Neural progenitor cell (in vitro differentiated cells): ENCODE measurements around the gene GPR65.

Source experiments
- EZH2 ChIP-seq: fragments of 200-600 bp; sonication (generic); IDR thresholded peaks from 2 replicates; pipeline ENCODE4 v1.6.1; 2017; ENCODE audit warnings: antibody characterized with exemption, mild to moderate bottlenecking, moderate library complexity
- EZH2phosphoT487 ChIP-seq: fragments of 200-600 bp; sonication (generic); IDR thresholded peaks from 2 replicates; pipeline ENCODE4 v1.6.1; 2017; ENCODE audit warnings: antibody characterized with exemption
- TF ChIP-seq, protein P1 (sequence below): fragments of 200-600 bp; sonication (generic); IDR thresholded peaks from 2 replicates; pipeline ENCODE4 v1.5.1; 2017; ENCODE audit warnings: antibody characterized with exemption, mild to moderate bottlenecking

DNA sequence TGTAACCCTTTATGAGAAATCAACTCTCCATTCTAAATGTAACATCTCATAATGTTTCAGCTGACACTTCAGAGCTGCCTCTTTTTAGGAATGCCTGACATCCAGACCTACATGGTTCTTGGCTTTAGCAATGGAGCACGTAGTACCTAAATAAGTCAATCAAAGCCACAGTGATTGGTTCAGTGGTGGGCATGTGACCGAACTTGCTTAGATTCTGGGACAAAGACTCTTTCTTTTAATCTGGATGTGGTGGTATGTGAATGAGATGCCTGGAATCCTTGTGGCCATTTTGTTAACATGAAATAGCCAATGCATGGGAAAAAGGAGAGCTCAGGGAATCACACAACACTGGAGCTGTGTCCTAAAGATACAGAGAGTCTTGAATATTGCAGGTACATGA lies 11.8 kb downstream of the GPR65 start:
- TF ChIP-seq, protein P1, sequence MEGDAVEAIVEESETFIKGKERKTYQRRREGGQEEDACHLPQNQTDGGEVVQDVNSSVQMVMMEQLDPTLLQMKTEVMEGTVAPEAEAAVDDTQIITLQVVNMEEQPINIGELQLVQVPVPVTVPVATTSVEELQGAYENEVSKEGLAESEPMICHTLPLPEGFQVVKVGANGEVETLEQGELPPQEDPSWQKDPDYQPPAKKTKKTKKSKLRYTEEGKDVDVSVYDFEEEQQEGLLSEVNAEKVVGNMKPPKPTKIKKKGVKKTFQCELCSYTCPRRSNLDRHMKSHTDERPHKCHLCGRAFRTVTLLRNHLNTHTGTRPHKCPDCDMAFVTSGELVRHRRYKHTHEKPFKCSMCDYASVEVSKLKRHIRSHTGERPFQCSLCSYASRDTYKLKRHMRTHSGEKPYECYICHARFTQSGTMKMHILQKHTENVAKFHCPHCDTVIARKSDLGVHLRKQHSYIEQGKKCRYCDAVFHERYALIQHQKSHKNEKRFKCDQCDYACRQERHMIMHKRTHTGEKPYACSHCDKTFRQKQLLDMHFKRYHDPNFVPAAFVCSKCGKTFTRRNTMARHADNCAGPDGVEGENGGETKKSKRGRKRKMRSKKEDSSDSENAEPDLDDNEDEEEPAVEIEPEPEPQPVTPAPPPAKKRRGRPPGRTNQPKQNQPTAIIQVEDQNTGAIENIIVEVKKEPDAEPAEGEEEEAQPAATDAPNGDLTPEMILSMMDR: no peak
- TF ChIP-seq EZH2 (no peak), EZH2phosphoT487 (no peak)
